ENCODE results near the gene DPEP1. TPM values are rescaled to one million over a fixed set of nuclear protein-coding genes. Genes with fewer than 3 reads are reported as not detected.

Gene DPEP1
- total RNA-seq, 2 donors from 2014 or later, result not detected

DNA sequence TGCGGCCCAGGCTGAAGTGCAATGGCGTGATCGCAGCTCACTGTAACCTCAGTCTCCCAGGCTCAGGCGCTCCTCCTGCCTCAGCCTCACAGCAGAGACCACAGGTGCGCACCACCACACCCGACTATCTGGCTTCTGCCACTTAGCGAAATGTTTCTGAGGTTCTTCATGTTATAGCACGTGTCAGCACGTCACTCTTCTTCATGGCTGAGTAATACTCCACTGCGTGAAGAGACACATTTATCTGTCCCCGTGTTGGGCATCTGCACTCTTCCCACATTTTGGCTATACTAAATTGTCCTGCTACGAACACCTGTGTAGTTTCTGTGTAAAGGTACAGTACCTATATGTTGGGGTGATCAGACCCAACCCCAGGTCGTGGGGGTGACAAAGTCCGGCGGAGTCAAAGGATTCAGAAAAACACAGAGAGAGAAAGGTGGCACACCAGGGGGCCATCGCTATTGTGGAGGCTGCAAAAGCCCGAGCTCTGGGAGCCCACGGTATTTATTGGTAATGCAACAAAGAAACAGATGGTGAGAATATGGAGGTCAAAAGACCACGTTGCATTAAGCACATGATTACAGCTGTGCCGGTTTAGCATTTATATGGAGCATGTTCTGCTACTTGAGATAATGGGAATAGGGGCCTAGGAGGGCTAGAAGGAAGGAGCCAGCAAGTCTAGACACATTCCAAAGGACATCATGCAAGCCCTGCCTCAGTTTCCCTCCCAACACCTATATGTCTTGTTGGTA is 851 bp upstream of the DPEP1 start:
- H3K4me3 Mint-ChIP-seq, result no peak overlapping the region
- DNase-seq (no peak), ATAC-seq (no peak)
- H3K4me1 Mint-ChIP-seq, result peaks cover 5% of the 10 kb centered on the region
- H3K27ac Mint-ChIP-seq, result no peak overlapping the region
- H3K27me3 Mint-ChIP-seq, result no peaks in the 10 kb centered on the region
- no peaks in the 10 kb centered on the region for H3K36me3 Mint-ChIP-seq (ENCODE audit: low read depth)
- H3K9me3 ChIP-seq (ENCODE audit: control insufficient read depth, low read length, poor library complexity, severe bottlenecking), result no peaks in the 10 kb centered on the region

DNA sequence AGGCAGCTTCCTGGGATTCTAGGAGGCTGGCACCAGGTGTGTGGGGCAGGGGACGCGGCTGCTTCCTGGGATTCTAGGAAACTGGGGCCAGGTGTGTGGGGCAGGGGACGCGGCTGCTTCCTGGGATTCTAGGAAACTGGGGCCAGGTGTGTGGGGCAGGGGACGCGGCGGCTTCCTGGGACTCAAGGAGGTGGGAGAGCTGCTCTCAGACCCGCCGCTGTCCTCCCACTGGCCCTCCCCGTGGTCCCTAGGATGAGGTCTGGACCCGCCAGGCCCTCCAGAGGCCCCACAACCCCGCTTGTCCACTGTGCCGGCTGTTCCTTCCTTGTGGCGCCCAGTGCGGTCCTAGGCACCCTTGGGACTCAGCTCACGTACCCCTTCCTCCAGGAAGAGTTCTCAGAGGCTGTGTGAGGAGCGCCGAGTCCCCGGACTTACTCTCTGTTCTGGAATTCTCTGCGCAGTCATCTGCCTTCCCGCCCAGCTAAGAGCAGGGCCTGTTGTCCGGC is 565 bp downstream of the DPEP1 start:
- Mint-ChIP-seq H3K4me1 (peaks cover 5% of the 10 kb centered on the region), H3K27ac (no peak overlapping the region), H3K27me3 (no peaks in the 10 kb centered on the region), H3K4me3 (no peak overlapping the region), H3K36me3 (ENCODE audit: low read depth) (no peaks in the 10 kb centered on the region)
- ATAC-seq (no peak), DNase-seq (no peak)
- H3K9me3 ChIP-seq (ENCODE audit: control insufficient read depth, low read length, poor library complexity, severe bottlenecking), result no peaks in the 10 kb centered on the region

DNA sequence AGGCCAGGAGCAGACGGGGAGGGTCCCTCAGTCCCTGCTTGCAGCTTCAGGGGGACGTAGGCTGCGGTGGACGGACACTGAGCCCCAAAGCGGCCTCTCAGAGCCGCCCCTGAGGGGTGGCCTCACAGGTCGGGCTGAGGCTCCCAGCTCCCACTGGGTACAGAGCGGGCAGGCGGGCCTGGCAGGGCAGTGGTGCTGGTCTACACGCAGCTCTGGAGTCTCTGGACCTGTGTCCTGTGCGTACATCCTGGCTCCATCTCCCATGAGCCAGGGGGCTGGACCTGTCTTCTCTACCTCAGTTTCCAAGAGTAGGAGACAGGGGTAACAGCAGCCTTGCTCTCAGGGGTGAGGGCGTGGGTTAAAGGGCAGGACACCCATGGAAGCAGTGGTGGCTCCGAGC is 1.7 kb downstream of the DPEP1 start:
- Mint-ChIP-seq H3K4me3 (no peak overlapping the region), H3K36me3 (ENCODE audit: low read depth) (no peaks in the 10 kb centered on the region), H3K27ac (no peak overlapping the region), H3K4me1 (peaks cover 5% of the 10 kb centered on the region), H3K27me3 (no peaks in the 10 kb centered on the region)
- no peak for DNase-seq
- no peaks in the 10 kb centered on the region for H3K9me3 ChIP-seq (ENCODE audit: control insufficient read depth, low read length, poor library complexity, severe bottlenecking)
- no peak for ATAC-seq

DNA sequence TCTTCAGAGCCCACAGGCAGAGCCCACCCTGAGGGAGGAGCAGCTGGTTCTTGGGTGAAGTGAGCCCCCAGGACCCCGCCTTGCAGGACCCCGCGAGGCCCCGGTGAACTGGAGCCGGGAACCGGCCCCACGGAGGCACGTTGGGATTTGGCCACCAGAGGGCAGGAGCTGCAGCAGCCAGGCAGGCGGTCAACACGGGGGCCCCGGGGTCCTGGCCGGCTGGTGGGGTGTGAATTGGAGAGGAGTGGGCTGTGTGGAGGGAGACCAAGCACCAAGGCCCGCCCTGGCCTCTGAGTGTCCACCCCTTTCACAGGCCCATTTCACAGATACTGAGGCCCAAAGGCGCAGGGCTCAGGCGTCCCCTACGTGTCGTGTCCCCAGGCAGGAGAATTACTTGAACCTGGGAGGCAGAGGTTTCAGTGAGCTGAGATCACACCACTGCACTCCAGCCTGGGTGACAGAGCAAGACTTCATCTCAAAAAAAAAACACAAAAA is 2.2 kb downstream of the DPEP1 start:
- DNase-seq (no peak), ATAC-seq (peak; percentile 16)
- H3K4me1 Mint-ChIP-seq, result peaks cover 5% of the 10 kb centered on the region
- H3K4me3 Mint-ChIP-seq, result no peak overlapping the region
- no peaks in the 10 kb centered on the region for H3K9me3 ChIP-seq (ENCODE audit: control insufficient read depth, low read length, poor library complexity, severe bottlenecking)
- no peak overlapping the region for H3K27ac Mint-ChIP-seq
- H3K36me3 Mint-ChIP-seq (ENCODE audit: low read depth), result no peaks in the 10 kb centered on the region
- no peaks in the 10 kb centered on the region for H3K27me3 Mint-ChIP-seq

DNA sequence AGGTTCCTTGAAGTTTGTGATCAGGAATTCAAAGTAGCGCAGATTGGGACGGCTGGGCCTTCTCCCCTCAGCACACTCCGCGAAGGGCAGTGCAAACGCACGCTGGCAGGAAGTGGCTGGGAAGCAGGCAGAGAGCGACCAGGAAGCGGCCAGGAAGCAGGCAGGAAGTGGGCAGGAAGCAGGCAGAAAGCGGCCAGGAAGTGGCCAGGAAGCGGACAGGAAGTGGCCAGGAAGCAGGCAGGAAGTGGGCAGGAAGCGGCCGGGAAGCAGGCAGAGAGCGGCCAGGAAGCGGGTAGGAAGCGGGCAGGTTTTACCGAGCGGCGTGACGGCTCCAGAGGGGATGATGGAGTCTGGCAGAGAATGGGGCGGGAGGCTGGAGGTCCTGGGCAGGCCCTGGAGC is 3.2 kb downstream of the DPEP1 start:
- ATAC-seq (peak; percentile 35), DNase-seq (no peak)
- Mint-ChIP-seq H3K27me3 (peaks cover under 1% of the 10 kb centered on the region), H3K4me1 (peaks cover 5% of the 10 kb centered on the region), H3K27ac (no peak overlapping the region), H3K36me3 (ENCODE audit: low read depth) (no peaks in the 10 kb centered on the region), H3K4me3 (no peak overlapping the region)
- H3K9me3 ChIP-seq (ENCODE audit: control insufficient read depth, low read length, poor library complexity, severe bottlenecking), result no peaks in the 10 kb centered on the region

DNA sequence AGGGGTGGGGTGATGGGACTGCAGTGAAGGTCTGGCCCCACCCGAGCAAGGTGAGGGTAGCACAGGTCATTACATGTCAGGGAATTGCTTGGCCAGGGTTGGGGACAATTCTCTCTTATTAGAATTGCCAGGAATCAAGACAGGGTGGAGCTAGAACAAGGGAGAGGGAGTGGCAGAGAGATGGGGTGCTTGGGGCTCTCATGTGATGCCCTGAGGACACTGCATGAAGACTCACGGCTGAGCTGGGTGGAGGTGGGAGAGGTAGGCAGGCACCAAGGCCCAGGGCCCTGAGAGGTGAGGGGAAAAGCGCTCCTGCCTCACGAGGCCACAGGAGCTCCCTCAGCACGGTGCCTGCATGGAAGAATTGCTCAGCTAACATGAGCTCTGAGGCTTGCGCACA is 3.6 kb downstream of the DPEP1 start:
- H3K4me3 Mint-ChIP-seq, result no peak overlapping the region

DNA sequence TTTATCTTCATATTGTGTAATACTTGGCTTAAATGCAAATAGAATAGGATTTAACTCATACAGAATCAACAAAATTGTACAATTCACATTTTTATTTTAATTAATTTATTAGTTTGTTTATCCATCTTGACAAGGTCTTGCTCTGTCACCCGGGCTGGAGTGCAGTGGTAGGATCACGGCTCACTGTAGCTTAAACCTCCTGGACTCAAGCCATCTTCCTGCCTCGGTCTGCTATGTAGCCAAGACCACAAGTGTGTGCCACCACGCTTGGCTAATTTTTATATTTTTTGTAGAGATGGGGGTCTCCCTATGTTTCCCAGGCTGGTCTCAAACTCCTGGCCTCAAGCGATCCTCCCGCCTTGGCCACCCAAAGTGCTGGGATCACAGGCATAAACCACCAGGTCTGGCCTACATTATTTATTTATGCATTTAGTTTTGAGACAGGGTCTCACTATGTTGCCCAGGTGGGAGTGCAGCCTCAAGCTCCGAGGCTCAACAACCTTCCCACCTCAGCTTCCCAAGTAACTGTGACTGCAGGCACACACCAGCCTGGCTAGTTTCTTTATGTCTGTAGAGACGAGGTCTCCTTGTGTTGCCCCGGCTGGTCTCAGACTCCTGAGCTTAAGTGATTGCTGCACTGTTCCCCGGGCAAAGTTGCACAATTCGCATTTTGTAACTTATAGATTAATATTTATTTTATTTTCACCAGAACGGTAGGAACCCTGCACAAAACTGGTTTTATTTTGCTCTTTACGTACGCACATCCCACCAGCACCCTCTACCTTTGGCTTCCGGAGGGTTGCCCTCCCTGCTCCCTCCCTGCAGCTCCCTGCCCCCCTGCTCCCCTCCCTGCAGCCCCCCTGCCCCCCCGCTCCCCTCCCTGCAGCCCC is 4.9 kb downstream of the DPEP1 start:
- H3K9me3 ChIP-seq (ENCODE audit: control insufficient read depth, low read length, poor library complexity, severe bottlenecking), result no peaks in the 10 kb centered on the region
- Mint-ChIP-seq H3K4me1 (peaks cover 5% of the 10 kb centered on the region), H3K27me3 (peaks cover 8% of the 10 kb centered on the region), H3K27ac (no peak overlapping the region), H3K4me3 (no peak overlapping the region), H3K36me3 (ENCODE audit: low read depth) (no peaks in the 10 kb centered on the region)
- no peak for ATAC-seq
- DNase-seq, result no peak

More for the DNA sequence above, 3.6 kb downstream of the DPEP1 start:
- ATAC-seq (peak; percentile 23), DNase-seq (no peak)
- H3K9me3 ChIP-seq (ENCODE audit: control insufficient read depth, low read length, poor library complexity, severe bottlenecking), result no peaks in the 10 kb centered on the region
- Mint-ChIP-seq H3K4me1 (peaks cover 5% of the 10 kb centered on the region), H3K36me3 (ENCODE audit: low read depth) (no peaks in the 10 kb centered on the region), H3K27me3 (peaks cover 5% of the 10 kb centered on the region), H3K27ac (no peak overlapping the region)

DNA sequence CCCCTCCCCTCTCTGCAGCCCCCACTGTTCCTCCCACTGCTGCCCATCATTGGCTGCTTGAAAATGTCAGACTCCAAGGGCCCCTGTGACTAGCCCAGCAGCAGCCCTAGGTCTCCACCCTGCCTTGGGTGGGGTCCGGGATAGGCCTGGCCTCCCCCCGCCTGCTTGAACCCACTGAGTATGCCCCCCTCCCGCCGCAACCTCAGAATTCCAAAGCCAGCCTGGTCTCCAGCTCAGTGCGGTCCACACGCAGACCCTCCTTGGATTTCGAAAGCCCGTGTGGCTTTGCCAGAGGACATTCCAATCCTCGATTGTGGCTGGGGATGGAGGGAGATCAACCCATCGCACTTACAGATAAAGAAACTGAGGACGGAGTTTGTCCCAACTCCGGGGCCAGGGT is 6.4 kb downstream of the DPEP1 start:
- Mint-ChIP-seq H3K4me3 (no peak overlapping the region), H3K27ac (no peak overlapping the region), H3K4me1 (peaks cover 5% of the 10 kb centered on the region), H3K36me3 (ENCODE audit: low read depth) (no peaks in the 10 kb centered on the region), H3K27me3 (peaks cover 16% of the 10 kb centered on the region)
- no peaks in the 10 kb centered on the region for H3K9me3 ChIP-seq (ENCODE audit: control insufficient read depth, low read length, poor library complexity, severe bottlenecking)
- ATAC-seq (no peak), DNase-seq (no peak)

DNA sequence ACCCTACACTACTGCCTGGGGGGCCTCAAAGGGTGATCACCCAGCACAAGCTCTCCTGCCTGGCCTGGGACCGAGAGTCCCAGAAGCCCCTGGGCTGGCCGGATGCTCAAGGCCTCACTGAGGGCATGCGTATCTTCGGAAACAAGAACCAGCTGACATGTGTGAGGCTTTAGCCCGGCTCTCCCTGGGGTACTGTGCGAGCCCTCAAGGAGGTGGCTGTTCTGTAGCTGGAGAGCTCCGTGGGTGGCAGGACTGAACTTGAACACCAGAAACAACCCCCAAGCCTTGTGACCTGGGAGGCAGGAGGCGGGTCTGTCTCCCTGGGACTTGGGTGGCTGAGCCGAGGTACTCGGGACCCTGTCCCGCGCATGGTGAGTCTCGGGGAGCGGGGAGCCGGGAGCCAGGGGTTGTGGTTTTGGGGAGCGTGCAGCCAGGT is 7.0 kb downstream of the DPEP1 start:
- Mint-ChIP-seq H3K27me3 (peaks cover 22% of the 10 kb centered on the region), H3K36me3 (ENCODE audit: low read depth) (no peaks in the 10 kb centered on the region), H3K4me3 (no peak overlapping the region), H3K4me1 (peaks cover 5% of the 10 kb centered on the region), H3K27ac (no peak overlapping the region)
- DNase-seq (no peak), ATAC-seq (no peak)
- no peaks in the 10 kb centered on the region for H3K9me3 ChIP-seq (ENCODE audit: control insufficient read depth, low read length, poor library complexity, severe bottlenecking)

DNA sequence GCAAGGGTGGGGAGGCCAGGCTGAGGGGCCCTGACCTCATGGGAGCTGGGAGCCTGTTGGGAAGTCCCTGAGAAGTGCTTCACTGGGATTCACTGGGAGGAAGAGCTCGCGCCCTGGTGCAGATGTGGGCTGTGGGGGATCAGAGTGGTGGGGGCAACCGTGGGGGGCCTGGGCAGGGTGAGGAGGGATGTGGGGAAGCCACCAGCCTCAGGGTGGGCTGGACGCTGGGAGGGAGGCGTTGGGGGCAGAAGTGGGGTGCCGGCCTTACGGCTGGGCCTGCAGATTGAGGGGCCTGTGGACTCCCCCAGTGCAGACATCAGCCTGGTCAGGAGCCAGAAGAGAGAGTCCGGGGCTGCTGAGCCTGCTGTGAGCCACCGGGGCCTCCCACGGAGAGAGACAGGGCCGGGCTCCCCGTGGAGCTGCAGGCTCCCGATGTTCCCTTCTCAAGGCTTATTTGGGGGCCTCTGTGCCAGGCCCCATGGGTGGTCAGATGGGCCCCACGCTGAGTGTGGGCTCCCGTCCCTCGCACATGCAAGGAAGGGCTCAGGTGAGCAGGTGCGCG is 7.8 kb downstream of the DPEP1 start:
- no peak overlapping the region for H3K4me3 Mint-ChIP-seq
- H3K27ac Mint-ChIP-seq, result no peak overlapping the region
- peaks cover 5% of the 10 kb centered on the region for H3K4me1 Mint-ChIP-seq
- no peak for DNase-seq
- H3K36me3 Mint-ChIP-seq (ENCODE audit: low read depth), result no peaks in the 10 kb centered on the region
- H3K9me3 ChIP-seq (ENCODE audit: control insufficient read depth, low read length, poor library complexity, severe bottlenecking), result no peaks in the 10 kb centered on the region
- H3K27me3 Mint-ChIP-seq, result peaks cover 22% of the 10 kb centered on the region
- ATAC-seq, result no peak

DNA sequence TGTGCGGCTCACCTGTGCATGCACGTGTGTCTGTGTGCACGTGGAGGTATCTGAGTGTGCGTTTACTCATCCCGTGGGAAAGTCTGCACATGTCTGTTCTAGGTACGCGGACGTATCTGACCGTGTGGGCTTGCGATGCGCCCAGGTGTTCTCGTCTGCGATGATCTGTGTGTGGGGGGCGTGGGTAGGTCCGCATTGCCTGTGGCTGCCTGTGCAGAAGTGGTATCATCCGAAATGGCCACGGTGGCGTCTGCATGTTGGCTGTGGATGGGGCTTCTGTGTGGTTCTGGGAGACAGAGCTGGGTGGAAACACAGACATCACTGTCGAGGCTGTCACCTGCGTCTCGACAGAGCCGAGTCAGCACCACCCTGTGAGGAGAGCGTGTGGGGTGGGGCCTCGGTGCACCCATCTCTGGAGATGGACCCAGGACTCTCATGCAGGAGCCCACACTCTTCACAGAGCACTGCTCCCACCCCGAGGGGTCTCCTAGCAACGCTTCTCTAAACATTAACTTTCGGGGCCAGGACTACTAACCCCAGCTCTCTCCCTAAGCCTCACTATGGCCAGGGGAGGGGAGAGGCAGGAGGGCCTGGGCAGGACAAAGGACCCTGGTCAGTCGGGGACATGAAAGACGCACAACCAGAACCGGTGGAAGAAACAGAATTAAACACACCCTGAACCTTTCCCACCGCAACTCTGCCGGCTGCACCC is 8.4 kb downstream of the DPEP1 start:
- H3K36me3 Mint-ChIP-seq (ENCODE audit: low read depth), result no peaks in the 10 kb centered on the region
- peaks cover 3% of the 10 kb centered on the region for H3K4me1 Mint-ChIP-seq
- no peaks in the 10 kb centered on the region for H3K9me3 ChIP-seq (ENCODE audit: control insufficient read depth, low read length, poor library complexity, severe bottlenecking)
- peaks cover 22% of the 10 kb centered on the region for H3K27me3 Mint-ChIP-seq
- no peak for ATAC-seq
- no peak for DNase-seq
- no peak overlapping the region for H3K4me3 Mint-ChIP-seq
- no peak overlapping the region for H3K27ac Mint-ChIP-seq

DNA sequence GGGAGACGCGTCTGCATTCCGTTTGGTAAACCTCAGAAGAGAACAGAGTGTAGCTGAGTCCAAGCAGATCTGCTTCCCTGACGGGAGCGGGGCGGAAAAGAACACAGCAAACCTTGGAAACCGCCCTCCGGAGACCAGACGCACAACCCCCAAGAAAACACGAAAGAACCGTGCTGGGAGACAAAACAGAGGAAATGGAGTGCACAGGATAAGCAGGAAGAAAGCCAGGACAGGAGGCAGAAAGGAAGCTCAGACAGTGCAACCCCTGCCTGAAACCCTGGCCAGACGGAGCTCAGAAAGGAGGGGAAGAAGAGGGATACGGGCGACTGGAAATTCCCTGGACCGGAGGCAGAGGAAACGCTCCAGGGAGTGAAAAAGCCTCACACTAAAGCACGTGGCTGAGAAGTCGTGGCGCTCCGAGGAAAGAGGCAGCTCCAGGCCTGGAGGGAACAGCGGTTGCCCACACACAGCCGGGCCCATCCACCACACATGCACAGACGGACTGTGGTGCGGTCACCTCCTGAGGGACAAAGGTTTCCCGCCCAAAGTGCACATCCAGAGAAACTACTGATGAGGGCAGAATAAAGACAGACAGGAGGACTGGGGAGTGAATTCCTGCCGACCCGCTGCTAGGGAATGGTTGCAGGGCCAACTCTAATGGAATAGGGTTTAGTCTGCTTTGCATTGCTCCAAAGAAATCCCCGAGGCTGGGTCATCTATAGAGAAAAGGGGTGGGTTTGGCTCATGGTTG is 10.2 kb downstream of the DPEP1 start:
- Mint-ChIP-seq H3K4me3 (no peak overlapping the region), H3K27ac (no peak overlapping the region), H3K27me3 (peaks cover 22% of the 10 kb centered on the region), H3K4me1 (no peaks in the 10 kb centered on the region), H3K36me3 (ENCODE audit: low read depth) (no peaks in the 10 kb centered on the region)
- ATAC-seq, result no peak
- no peak for DNase-seq
- no peaks in the 10 kb centered on the region for H3K9me3 ChIP-seq (ENCODE audit: control insufficient read depth, low read length, poor library complexity, severe bottlenecking)

All from T-helper 17 cell (primary cell).